Measurements from ENCODE around the gene ZNF304.

- TF ChIP-seq, protein P1, sequence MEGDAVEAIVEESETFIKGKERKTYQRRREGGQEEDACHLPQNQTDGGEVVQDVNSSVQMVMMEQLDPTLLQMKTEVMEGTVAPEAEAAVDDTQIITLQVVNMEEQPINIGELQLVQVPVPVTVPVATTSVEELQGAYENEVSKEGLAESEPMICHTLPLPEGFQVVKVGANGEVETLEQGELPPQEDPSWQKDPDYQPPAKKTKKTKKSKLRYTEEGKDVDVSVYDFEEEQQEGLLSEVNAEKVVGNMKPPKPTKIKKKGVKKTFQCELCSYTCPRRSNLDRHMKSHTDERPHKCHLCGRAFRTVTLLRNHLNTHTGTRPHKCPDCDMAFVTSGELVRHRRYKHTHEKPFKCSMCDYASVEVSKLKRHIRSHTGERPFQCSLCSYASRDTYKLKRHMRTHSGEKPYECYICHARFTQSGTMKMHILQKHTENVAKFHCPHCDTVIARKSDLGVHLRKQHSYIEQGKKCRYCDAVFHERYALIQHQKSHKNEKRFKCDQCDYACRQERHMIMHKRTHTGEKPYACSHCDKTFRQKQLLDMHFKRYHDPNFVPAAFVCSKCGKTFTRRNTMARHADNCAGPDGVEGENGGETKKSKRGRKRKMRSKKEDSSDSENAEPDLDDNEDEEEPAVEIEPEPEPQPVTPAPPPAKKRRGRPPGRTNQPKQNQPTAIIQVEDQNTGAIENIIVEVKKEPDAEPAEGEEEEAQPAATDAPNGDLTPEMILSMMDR (IDR thresholded peaks at IDR 0.05; ENCODE audit: low read depth, low read length), result no peak
- TF ChIP-seq POLR2A (IDR thresholded peaks at IDR 0.05; ENCODE audit: extremely low read depth, insufficient read length), result no peak
- TF ChIP-seq, protein P2, sequence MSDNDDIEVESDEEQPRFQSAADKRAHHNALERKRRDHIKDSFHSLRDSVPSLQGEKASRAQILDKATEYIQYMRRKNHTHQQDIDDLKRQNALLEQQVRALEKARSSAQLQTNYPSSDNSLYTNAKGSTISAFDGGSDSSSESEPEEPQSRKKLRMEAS (IDR thresholded peaks at IDR 0.05; ENCODE audit: low read depth, low read length), result no peak
Measured at GRCh38 chr19:57376151-57376550, 25.1 kb downstream of the ZNF304 start.
